ENCODE data around the gene VCAM1. TPM values are rescaled to one million over a fixed set of nuclear protein-coding genes. Genes with fewer than 3 reads are reported as not detected.

The VCAM1 gene
- total RNA-seq, 1 experiment from 2014 or later: 0.08 TPM

GRCh38 chr1:100720101-100720500 lies 559 bp downstream of the VCAM1 start:
- CTCF ChIA-PET: no interaction called here
- in situ Hi-C loops (cut with HindIII; ENCODE audit: low pct_unique_long_range_greater_than_20kb, low sequenced_read_pairs): no loop called here
- H3K27ac ChIP-seq (ENCODE audit: low read length): no peak overlapping the region

GRCh38 chr1:100720751-100721150 lies 1.2 kb downstream of the VCAM1 start:
- DNase-seq (ENCODE audit: low read depth, low spot score) (no peak), ATAC-seq (no peak)
- Histone ChIP-seq H3K27ac (ENCODE audit: low read length) (no peak overlapping the region), H3K36me3 (ENCODE audit: control insufficient read depth, insufficient read depth, low read length) (no peaks in the 10 kb centered on the region), H3K4me3 (ENCODE audit: low read depth in 2 of 2, low read length in 2 of 2) (no peak overlapping the region), H3K27me3 (ENCODE audit: control insufficient read depth, insufficient read depth, low read length) (no peaks in the 10 kb centered on the region), H3K4me1 (ENCODE audit: control insufficient read depth, insufficient read depth, low read length) (no peaks in the 10 kb centered on the region), H3K9me3 (ENCODE audit: control insufficient read depth, insufficient read depth, low read depth, low read length) (no peaks in the 10 kb centered on the region)
- intact Hi-C loops (cut with micrococcal nuclease; ENCODE audit: unreplicated experiment): no loop called here
- POLR2A ChIA-PET: no interaction called here
- TF ChIP-seq SIN3A (IDR thresholded peaks at IDR 0.05; ENCODE audit: borderline replicate concordance, insufficient read depth, low read depth, low read length) (no peak), TCF7L2 (IDR thresholded peaks at IDR 0.05; ENCODE audit: low read depth, low read length) (no peak)
- in situ Hi-C loops (cut with HindIII; ENCODE audit: low pct_unique_long_range_greater_than_20kb, low sequenced_read_pairs): no loop called here
- CTCF ChIA-PET: no interaction called here
- BruUV-seq (replicated peaks): no TSS peak

More at GRCh38 chr1:100720101-100720500, 559 bp downstream of the VCAM1 start:
- ATAC-seq: no peak
- H3K4me3 ChIP-seq (ENCODE audit: low read depth in 2 of 2, low read length in 2 of 2): no peak overlapping the region
- no TSS peak for BruUV-seq (replicated peaks)
- H3K4me1 ChIP-seq (ENCODE audit: control insufficient read depth, insufficient read depth, low read length): no peaks in the 10 kb centered on the region
- DNase-seq (ENCODE audit: low read depth, low spot score): no peak
- TF ChIP-seq POLR2AphosphoS5 (IDR thresholded peaks at IDR 0.05; ENCODE audit: low read depth, low read length): no peak
- TF ChIP-seq, protein P1, sequence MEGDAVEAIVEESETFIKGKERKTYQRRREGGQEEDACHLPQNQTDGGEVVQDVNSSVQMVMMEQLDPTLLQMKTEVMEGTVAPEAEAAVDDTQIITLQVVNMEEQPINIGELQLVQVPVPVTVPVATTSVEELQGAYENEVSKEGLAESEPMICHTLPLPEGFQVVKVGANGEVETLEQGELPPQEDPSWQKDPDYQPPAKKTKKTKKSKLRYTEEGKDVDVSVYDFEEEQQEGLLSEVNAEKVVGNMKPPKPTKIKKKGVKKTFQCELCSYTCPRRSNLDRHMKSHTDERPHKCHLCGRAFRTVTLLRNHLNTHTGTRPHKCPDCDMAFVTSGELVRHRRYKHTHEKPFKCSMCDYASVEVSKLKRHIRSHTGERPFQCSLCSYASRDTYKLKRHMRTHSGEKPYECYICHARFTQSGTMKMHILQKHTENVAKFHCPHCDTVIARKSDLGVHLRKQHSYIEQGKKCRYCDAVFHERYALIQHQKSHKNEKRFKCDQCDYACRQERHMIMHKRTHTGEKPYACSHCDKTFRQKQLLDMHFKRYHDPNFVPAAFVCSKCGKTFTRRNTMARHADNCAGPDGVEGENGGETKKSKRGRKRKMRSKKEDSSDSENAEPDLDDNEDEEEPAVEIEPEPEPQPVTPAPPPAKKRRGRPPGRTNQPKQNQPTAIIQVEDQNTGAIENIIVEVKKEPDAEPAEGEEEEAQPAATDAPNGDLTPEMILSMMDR (IDR thresholded peaks at IDR 0.05): no peak
- POLR2A ChIA-PET: no interaction called here
- no peaks in the 10 kb centered on the region for H3K36me3 ChIP-seq (ENCODE audit: control insufficient read depth, insufficient read depth, low read length)
- H3K27me3 ChIP-seq (ENCODE audit: control insufficient read depth, insufficient read depth, low read length): no peaks in the 10 kb centered on the region
- H3K9me3 ChIP-seq (ENCODE audit: control insufficient read depth, insufficient read depth, low read depth, low read length): no peaks in the 10 kb centered on the region
- intact Hi-C loops (cut with micrococcal nuclease; ENCODE audit: unreplicated experiment): no loop called here

- intact Hi-C loops (cut with micrococcal nuclease; ENCODE audit: unreplicated experiment): no loop called here
- no peaks in the 10 kb centered on the region for H3K36me3 ChIP-seq (ENCODE audit: control insufficient read depth, insufficient read depth, low read length)
- H3K4me1 ChIP-seq (ENCODE audit: control insufficient read depth, insufficient read depth, low read length): no peaks in the 10 kb centered on the region
- ChIA-PET POLR2A (no interaction called here), CTCF (no interaction called here)
- H3K4me3 ChIP-seq (ENCODE audit: low read depth in 2 of 2, low read length in 2 of 2): no peak overlapping the region; a peak in 1 of 4 replicates
- BruUV-seq (replicated peaks): no TSS peak
- in situ Hi-C loops (cut with HindIII; ENCODE audit: low pct_unique_long_range_greater_than_20kb, low sequenced_read_pairs): no loop called here
- H3K9me3 ChIP-seq (ENCODE audit: control insufficient read depth, insufficient read depth, low read depth, low read length): no peaks in the 10 kb centered on the region
- no peak for DNase-seq (ENCODE audit: low read depth, low spot score)
- ATAC-seq: no peak
- TF ChIP-seq, protein P1 (IDR thresholded peaks at IDR 0.05): no peak
- TF ChIP-seq SIN3A (IDR thresholded peaks at IDR 0.05; ENCODE audit: borderline replicate concordance, insufficient read depth, low read depth, low read length) (no peak), TCF7L2 (IDR thresholded peaks at IDR 0.05; ENCODE audit: low read depth, low read length) (no peak), POLR2AphosphoS5 (IDR thresholded peaks at IDR 0.05; ENCODE audit: low read depth, low read length) (no peak)
- TF ChIP-seq, protein P2, sequence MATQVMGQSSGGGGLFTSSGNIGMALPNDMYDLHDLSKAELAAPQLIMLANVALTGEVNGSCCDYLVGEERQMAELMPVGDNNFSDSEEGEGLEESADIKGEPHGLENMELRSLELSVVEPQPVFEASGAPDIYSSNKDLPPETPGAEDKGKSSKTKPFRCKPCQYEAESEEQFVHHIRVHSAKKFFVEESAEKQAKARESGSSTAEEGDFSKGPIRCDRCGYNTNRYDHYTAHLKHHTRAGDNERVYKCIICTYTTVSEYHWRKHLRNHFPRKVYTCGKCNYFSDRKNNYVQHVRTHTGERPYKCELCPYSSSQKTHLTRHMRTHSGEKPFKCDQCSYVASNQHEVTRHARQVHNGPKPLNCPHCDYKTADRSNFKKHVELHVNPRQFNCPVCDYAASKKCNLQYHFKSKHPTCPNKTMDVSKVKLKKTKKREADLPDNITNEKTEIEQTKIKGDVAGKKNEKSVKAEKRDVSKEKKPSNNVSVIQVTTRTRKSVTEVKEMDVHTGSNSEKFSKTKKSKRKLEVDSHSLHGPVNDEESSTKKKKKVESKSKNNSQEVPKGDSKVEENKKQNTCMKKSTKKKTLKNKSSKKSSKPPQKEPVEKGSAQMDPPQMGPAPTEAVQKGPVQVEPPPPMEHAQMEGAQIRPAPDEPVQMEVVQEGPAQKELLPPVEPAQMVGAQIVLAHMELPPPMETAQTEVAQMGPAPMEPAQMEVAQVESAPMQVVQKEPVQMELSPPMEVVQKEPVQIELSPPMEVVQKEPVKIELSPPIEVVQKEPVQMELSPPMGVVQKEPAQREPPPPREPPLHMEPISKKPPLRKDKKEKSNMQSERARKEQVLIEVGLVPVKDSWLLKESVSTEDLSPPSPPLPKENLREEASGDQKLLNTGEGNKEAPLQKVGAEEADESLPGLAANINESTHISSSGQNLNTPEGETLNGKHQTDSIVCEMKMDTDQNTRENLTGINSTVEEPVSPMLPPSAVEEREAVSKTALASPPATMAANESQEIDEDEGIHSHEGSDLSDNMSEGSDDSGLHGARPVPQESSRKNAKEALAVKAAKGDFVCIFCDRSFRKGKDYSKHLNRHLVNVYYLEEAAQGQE (IDR thresholded peaks at IDR 0.05; ENCODE audit: insufficient read depth in 1 of 2, low read depth in 2 of 2, low read length in 1 of 2): no peak
- H3K27ac ChIP-seq (ENCODE audit: low read length): no peak overlapping the region
- no peaks in the 10 kb centered on the region for H3K27me3 ChIP-seq (ENCODE audit: control insufficient read depth, insufficient read depth, low read length)
Measured at GRCh38 chr1:100721526-100722207, 2.1 kb downstream of the VCAM1 start.

Measured in Panc1 (cell line).